Fibroblast of skin of scalp (primary cell): Measurements from ENCODE around the gene PSMA5.
A peak's percentile ranks its signal among the peaks of the same experiment; 100 is the strongest.

Experiments
- DNase-seq: peaks from one replicate; pipeline ENCODE4 v3.0.0-alpha.2; 2013

The PSMA5 gene

DNA sequence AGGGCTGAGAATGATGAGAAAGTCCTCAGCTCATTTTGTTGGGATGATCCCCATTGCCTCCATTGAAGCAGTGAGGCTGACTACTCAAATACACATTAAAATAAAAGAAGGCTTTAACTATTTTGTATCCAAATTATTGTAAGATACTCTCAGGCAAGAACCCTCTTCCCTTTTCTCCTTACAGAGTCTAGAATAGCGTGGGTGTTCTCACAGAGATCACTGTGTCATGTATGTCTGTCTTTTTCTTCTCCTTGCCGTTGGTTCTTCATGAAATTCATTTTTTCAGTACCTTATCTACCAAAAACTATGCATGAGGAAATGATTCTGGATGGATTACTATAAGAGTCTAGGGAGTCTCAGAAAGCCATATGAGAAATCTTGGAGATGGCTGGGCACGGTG is 58.6 kb downstream of the PSMA5 start:
- no peak for DNase-seq

DNA sequence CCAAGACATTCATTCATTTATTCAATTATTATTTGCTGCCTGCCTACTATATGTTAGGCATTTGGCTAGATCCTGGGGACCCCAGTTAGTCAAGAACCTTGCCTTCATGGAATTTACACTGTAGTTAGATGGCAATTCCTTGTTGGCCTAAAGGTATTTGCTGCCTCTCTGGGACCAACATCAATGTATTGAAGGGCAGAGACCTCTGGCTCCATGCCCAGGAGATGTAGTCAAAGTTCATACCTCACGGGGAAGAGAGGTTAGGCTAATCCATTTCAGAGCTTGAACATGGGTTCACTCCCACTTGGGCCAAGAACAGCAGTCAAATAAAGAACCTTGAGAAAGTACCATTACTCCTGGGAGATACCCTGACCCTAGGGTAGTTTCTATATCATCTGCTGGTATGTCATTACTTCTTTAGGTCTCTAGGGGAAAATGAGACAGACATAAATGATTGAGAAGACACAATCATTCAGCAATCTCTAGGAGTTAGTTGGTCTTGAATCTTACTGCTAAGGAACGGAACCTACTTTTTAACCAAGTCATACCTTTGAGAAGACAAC is 60.5 kb downstream of the PSMA5 start:
- no peak for DNase-seq

DNA sequence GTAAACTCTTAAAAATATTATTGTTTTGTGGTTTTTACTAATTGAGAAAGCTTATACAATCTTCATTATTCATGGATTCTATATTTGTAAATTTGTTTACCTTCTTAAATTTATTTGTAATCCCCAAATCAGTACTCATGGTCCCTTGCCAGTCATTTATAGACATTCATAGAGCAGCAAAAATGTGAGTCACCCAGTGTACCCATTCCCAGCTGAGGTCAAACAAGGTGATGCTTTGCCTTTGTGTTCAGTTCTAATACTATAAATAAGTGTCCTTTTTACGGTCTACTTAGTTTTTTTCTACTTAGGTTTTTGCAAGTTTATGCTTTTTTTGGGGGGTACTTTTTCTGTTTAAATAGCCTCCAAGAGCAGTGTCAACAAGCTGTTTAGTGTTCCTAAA is 64.6 kb downstream of the PSMA5 start:
- peak; percentile 43 for DNase-seq

DNA sequence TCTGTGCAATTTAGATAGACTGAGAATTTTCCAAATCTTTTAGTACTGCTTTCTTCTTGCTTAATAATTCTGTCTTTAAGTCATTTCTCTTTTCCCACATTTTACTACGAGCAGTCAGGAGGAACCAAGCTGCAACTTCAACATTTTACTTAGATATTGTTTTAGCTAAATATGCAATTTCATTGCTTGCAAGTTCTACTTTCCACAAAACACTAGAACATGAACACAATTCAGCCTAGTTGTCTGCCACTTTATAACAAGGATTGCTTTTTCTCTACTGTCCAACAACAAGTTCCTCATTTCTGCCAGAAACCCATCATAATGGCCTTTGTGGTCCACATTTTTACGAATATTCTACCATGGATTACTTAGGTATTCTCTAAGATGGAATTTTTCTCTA is 65.2 kb downstream of the PSMA5 start:
- no peak for DNase-seq

DNA sequence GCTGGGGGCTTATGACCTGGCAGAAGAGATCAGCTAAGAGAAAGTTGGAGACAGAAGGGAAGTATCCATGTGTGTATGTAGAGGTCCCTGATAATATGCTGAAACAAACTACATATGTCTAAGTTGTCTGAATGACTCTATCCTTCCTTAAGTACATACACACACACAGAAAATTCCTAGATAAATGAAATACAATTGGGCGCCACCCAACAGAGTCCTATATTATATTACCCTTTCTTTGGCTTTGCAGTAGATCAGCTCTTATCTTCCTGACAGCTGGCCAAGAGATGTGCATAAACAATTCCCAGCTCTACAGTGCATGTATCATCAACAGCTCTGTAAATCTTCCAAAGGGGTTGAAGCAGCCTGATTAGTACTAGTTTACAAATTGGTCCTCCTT is 68.6 kb downstream of the PSMA5 start:
- no peak for DNase-seq

DNA sequence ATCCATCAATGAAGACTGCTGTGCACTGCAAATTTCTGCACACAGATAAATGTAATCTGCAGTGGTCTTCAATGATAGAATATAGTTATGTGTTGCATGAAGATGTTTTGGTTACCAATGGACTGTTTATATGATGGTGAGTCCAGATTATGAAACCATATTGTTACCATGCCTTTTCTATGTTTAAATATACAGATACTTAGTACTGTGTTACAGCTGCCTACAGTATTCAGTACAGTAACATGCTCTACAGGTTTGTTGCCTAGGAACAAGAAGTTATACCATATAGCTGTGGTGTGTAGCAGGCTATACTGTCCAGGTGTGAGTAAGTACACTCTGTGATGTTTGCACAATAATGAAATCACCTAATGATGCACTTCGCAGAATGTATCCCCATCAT is 69.3 kb downstream of the PSMA5 start:
- DNase-seq: no peak

DNA sequence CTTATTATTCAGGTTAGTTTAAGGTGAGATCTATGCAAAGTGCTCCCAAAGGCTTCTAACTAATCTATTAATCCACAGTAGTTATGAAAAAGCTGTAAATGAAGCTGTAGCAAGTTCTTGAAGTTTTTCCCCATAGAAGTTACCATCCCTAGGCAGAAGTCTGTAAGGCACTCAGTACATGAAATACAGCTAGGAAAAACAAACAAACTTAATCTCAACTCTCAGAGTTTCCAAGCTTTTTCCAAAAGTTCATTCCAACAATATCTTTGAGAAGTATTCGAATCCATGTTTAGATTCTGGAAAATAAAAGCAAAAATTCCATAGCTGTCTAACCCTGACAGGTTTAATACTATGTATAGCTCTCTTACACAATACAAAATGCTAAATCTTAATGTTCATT is 69.7 kb downstream of the PSMA5 start:
- no peak for DNase-seq

DNA sequence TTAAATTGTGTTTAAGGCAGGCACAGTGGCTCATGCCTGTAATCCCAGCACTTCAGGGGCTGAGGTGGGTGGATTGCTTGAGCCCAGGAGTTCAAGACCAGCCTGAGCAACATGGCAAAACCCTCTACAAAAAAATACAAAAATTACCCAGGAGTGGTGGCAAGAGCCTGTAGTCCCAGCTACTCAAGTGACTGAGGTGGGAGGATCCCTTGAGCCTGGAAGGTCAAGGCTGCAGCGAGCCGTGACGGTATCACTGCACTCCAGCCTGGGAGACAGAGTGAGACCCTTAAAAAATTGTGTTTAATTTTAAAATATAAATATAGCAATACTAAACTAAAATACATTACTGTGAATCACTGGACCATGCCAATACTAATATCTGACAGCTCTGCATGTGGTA is 71.3 kb downstream of the PSMA5 start:
- no peak for DNase-seq

DNA sequence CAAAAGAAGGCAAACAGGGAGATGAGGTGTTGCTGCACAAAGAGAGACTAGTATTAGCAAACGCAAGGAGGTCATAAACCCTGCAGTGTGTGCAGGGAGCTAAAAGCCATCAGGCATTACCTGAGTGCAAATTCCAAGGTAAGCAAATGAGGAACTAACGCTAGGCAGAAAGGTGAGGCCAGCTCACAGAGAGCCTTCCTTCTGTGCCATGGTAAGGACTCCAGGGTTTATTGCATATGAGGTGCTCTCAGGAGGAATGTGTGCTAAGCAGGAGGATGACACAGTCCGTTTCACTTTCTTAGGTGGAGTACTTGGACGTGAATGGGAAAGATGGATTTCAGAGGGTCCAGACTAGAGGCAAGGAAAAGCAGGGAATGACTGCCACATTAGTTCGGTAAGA is 74.8 kb downstream of the PSMA5 start:
- DNase-seq: no peak

DNA sequence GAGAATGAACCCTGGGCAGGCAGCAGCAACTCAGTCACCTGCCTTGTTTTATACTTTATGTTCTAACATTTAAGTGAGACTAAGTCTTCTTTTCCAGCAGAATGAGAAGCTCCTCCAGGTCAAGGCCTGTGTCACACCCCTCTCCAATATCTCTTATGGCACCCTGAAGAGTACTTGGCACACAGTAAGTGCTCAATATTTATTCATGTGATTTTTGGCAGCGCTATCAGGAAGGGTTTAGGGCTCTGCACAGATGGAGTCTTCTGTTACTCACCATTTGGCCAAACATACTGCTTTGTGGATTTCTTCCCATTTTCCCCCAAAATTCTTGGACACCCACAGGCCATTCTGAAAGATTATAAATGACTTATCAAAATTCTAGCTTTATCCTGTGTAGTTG is 75.6 kb downstream of the PSMA5 start:
- DNase-seq: no peak

DNA sequence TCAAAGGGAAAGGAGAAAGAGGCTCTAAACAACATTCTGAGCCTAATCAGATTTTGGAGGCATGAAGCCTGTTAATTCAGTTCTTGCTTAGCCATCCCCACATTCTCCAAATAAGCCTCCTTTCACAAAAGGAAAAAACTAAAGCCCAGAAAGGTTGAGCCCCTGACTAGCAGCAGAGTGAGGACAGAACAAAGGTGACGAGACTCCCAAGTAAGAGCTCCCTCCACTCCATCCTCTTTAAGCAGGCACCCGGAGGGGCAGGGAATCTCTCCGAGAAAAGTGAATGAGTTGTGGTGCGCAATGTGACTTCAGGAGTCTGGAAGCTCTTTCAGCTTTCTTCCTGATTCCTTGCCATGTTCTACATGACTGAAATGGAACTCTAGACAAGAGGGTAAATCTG is 76.1 kb downstream of the PSMA5 start:
- DNase-seq: no peak
